ENCODE measurements around the gene GRWD1. TPM values are rescaled to one million over a fixed set of nuclear protein-coding genes. Genes with fewer than 3 reads are reported as not detected.

GRWD1 gene
- total RNA-seq, 1 donor from 2014 or later: 8.3 TPM

DNA sequence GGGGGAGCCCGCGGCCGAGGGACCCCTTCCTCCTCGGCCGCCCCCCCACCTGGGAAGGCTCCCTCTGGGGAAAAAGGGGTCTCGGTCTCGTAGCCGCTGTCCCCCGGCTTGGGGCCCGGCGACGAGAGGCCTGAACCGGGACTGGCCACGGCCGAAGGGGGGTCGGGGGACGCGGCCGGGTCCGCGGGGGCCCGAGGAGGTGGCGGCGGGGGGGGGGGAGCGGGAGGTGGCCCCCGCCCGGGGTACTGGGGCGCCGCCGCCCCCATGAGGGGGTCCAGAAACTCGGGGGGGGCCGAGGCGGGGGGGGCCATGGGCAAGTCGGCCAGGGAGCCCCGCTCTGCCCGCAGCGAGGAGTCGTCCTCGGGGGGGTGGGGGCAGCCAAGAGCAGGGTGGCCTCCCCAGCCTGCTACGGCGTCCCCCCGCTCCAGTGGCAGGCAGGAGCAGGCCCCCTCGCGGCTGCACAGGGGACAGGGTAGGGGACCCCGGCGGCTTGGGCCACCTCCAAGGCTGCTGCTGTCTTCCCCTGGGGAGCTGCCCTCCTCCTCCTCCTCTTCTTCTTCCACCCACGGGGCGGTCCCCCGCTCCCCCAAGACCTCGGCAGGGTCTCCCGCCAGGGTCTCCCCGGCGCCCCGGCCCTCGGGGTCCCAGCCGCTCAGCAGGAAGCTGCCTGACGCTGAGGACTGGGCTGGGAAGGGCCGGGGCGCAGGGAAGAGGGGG is 53.0 kb downstream of the GRWD1 start:
- DNase-seq: no peak

- no peak for DNase-seq
Measured at GRCh38 chr19:48499316-48500090, 53.7 kb downstream of the GRWD1 start.

DNA sequence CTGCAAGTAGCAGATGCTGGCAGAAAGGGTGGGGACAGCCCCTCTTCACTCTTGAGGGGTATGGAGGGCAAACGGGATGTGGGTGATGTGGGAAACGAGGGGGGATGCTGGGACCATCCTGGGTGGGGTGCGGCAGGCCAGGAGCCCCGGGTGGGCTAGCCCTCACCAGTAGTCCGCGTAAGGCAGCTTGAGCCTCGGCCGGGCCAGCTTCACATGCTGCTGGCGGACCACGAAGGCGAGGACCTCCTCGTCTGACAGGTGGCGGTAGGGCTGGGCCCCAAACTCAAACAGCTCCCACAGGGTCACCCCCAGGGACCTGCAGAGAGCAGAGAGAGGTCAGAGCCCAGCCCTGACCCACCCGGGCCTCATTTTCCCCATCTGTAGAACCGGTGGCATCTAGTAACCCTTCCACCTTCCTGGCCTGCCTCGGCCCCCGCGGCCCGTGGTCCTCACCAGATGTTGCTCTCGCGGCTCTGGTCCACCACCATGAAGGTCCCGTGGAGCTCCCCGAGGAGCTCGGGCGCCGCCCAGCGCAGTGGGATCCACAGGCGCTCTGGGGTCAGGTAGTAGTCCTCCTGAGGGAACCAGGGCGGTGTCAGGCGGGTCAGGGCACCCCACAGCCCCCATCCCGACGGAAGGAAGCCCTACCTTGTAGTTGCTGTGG is 55.2 kb downstream of the GRWD1 start:
- no peak for DNase-seq

GRCh38 chr19:48501494-48502349 is 55.9 kb downstream of the GRWD1 start:
- DNase-seq: no peak

DNA sequence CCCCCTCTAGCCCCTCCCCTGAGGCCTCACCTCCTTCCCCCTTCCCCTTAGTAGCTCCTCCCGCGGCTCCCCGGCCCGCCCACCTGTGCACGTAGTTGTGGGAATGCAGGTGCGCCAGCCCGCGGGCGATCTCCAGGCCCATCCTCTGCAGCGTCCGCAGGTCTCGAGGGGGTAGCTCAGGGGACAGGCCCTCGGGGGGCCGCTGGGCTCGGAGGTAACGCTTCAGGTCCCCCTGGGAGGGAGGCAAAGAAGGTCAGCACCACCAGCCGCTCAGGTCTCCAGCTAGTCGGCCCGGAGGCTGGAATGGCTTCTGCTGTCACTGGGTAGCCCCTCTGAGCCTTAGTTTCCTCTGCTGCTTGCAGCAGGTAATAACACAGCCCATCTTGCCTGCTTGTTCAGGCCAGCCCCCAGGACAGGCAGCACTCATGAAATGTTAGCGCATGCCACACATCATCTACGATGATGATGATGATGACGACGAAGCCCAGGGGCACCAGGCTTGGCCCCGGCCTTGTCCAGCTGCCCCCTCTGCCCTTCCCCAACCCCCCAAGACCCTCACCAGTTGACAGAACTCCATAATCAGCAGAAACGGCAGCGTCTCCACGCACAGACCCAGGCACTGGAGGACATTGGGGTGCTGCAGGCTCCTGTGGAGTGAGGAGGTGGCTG is 56.7 kb downstream of the GRWD1 start:
- no peak for DNase-seq

DNA sequence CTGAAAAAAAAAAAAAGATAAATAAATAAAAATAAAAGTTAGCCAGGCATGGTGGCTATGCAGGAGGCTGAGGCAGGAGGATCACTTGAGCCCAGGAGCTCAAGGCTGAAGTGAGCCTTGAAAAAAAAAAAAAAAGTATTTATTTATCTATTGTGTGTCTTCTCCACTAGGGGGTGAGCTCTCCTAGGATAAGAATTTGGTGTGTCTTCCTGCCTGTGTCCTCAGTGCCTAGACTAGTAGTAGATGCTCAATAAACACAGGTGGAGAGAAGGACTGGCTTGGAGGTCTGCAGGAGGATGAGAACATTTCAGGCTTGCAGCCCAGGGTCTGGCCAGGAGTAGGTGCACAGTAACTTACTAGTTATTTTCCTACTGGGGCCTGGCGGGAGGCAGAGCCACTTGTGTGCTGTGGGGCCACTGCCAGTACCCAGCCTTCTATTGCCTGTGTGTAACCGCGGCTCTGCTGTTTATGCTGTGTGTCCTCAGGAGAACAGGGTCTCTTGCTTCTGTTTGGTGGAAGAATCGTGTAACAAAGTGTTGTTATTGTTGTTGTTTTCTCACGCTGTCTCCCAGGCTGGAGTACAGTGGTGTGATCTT is 60.5 kb downstream of the GRWD1 start:
- DNase-seq: no peak

Other genes starting within 250 kb of the GRWD1 start
- gene CARD8, start 190.1 kb upstream of the GRWD1 start, total RNA-seq: 34.0 TPM
- gene ZNF114, start 175.9 kb upstream of the GRWD1 start, total RNA-seq: 4.1 TPM
- 37.8 TPM for gene EMP3, start 120.4 kb upstream of the GRWD1 start, total RNA-seq
- gene TMEM143, start 82.0 kb upstream of the GRWD1 start, total RNA-seq: 4.7 TPM
- gene SYNGR4, start 81.6 kb upstream of the GRWD1 start, total RNA-seq: not detected
- gene KDELR1, start 54.4 kb upstream of the GRWD1 start, total RNA-seq: 46.5 TPM
- 1.1 TPM for gene GRIN2D, start 52.3 kb upstream of the GRWD1 start, total RNA-seq
- gene KCNJ14, start 9.6 kb downstream of the GRWD1 start, total RNA-seq: 1.2 TPM
- gene CYTH2, start 23.4 kb downstream of the GRWD1 start, total RNA-seq: 27.4 TPM
- 0.79 TPM for gene LMTK3, start 65.9 kb downstream of the GRWD1 start, total RNA-seq
- gene SULT2B1, start 106.2 kb downstream of the GRWD1 start, total RNA-seq: 16.2 TPM
- gene SPACA4, start 160.8 kb downstream of the GRWD1 start, total RNA-seq: 0.20 TPM
- 2.0 TPM for gene FAM83E, start 169.1 kb downstream of the GRWD1 start, total RNA-seq
- 1,454 TPM for gene RPL18, start 173.2 kb downstream of the GRWD1 start, total RNA-seq
- gene SPHK2, start 173.5 kb downstream of the GRWD1 start, total RNA-seq: 4.6 TPM
- 5.7 TPM for gene DBP, start 191.4 kb downstream of the GRWD1 start, total RNA-seq
- gene CA11, start 200.2 kb downstream of the GRWD1 start, total RNA-seq: 2.3 TPM
- 0.30 TPM for gene NTN5, start 227.0 kb downstream of the GRWD1 start, total RNA-seq
- gene FUT2, start 250.0 kb downstream of the GRWD1 start, total RNA-seq: 0.59 TPM